ENCODE measurements around the gene P2RY11.

Gene P2RY11

GRCh38 chr19:10093295-10094186, 18.0 kb upstream of the P2RY11 start:
- DNase-seq = no peak

- no peak for DNase-seq
These were observed 15.9 kb upstream of the P2RY11 start for GRCh38 chr19:10095622-10095947.

- peak; percentile 93 for DNase-seq
These were observed 15.4 kb upstream of the P2RY11 start for GRCh38 chr19:10095948-10096614.

GRCh38 chr19:10096615-10096963, 14.9 kb upstream of the P2RY11 start:
- DNase-seq = no peak

GRCh38 chr19:10100163-10100785, 11.2 kb upstream of the P2RY11 start:
- no peak for DNase-seq

GRCh38 chr19:10102787-10103236, 8.7 kb upstream of the P2RY11 start:
- DNase-seq = no peak

GRCh38 chr19:10104130-10104513, 7.4 kb upstream of the P2RY11 start:
- DNase-seq = no peak

GRCh38 chr19:10104665-10105508, 6.6 kb upstream of the P2RY11 start:
- peak; percentile 73 for DNase-seq

- peak; percentile 74 for DNase-seq
These were observed 5.9 kb upstream of the P2RY11 start for GRCh38 chr19:10105509-10106099.

- DNase-seq = peak; percentile 98
These were observed 5.2 kb upstream of the P2RY11 start, which contains the start of gene PPAN for GRCh38 chr19:10106100-10106936. TSS of gene PPAN (plus strand) at chr19:10106362. CDS start at chr19:10106395, 33 bp downstream.

- DNase-seq = no peak
These were observed 4.2 kb upstream of the P2RY11 start for GRCh38 chr19:10107254-10107653.

- DNase-seq = no peak
These were observed 3.6 kb upstream of the P2RY11 start for GRCh38 chr19:10107817-10108367.

- no peak for DNase-seq
These were observed 2.0 kb upstream of the P2RY11 start for GRCh38 chr19:10109528-10109927.

- no peak for DNase-seq
These were observed 1.2 kb upstream of the P2RY11 start for GRCh38 chr19:10110076-10110971.

- no peak for DNase-seq
These were observed 548 bp upstream of the P2RY11 start for GRCh38 chr19:10110972-10111317.

GRCh38 chr19:10112037-10112761, 706 bp downstream of the P2RY11 start:
- DNase-seq = no peak

- DNase-seq = no peak
These were observed 1.6 kb downstream of the P2RY11 start for GRCh38 chr19:10112895-10113591.

- DNase-seq = no peak
These were observed 2.1 kb downstream of the P2RY11 start for GRCh38 chr19:10113592-10113963.
